ENCODE measurements around the gene SRP54.
"Not testable (repeated sequence)": the region's sequence is repeated elsewhere in the genome, so short reads cannot be mapped to it uniquely, and the experiment has no call there.

Gene SRP54

DNA sequence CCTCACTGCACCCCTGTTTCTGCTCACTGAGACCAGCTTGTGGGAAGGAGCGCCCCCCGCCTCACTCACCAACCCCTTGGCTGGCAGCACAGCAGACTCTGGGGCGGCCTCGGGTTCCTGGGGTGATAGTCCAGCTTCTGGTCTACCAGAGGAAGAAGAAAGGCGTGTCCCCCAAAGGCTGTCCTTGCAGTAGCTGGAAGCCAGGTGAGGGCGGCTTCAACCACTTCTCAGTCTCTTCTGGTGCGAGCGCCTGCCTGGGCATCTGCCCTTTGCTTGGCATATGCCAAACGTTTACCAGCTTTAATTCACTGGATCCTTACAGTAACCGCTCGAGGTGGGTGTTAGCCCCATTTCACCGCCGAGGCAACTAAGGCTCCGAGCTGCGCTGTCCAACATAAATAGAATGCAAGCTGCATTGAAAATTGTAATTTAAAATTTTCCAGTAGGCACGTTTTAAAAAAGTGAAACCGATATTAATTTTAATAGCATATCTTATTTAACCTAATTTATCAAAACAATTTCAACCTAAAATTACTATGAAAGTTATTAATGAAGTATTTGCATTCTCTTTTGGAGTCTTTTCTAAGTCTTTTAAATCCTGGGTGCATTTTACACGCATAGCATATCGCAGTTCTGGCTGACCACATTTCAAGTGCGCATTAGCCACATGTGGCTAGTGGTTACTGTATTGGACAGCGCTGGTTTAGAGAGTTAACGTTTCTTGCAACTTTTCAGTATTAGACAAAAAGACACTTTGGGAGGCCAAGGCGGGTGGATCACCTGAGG lies 64.2 kb downstream of the SRP54 start:
- no peak for DNase-seq (ENCODE audit: low read depth)

DNA sequence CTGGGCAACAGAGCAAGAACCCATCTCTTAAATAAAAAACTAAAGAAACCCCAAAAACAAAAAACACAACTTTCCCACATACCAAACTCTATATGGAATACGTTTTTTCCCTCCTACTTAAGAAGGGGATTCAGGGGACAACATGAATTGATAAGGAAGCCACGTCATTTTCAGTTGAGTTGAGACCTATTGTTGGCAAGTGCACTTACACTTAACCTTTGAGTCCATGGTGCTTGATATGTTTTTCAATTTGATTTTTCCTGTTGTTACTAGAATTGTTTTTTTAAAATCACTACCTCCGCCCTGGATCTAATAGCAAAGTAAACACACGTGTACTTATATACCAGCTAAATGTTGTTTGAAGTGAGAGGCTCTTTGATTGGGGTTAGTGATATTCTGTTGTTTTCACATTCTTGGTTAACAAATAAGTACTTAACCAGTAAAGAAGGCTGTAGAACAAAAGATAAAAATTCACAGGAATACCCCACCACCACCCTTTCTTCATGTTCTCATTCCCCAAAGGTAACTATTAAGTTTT lies 65.3 kb downstream of the SRP54 start:
- DNase-seq (ENCODE audit: low read depth): no peak

DNA sequence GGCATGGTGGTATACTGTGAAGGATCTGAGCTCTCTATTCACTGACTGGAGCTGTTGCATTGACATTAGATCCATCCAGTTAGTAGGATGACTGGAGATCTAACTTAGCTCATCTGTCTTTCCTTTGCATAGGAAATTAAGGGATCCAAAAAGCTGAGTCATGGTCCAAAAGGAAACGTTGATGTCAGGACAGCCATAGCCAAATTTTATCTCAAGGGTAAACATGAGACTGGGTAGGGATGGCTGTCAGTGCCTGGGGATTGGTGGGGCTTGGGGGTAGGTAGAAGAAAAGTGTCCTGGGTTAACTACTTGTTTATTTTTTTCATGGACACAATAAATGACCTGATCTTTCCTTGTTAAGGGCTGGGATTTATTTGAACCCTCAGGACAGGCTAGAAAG lies 67.9 kb downstream of the SRP54 start:
- no peak for DNase-seq (ENCODE audit: low read depth)

DNA sequence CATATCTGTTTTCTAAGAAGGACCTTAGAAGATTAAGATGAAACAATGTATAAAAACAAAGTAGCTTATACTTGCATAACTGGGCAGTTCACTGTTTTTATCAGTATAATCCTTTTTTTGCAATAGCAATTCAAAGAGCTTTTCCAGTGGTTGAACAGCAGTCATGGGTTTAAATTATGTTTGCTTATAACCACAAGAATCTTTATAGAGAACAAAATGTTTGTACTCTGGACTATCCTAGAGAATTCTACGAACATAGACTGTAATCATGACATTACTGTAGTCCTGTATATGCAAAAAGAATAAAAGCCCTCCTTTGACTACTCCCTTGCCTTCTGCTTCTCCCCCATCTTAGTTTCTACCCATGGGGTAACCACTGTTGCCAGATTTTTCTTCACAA lies 69.0 kb downstream of the SRP54 start:
- no peak for DNase-seq (ENCODE audit: low read depth)

- DNase-seq (ENCODE audit: low read depth): no peak
Measured at GRCh38 chr14:35052637-35053036, 69.8 kb downstream of the SRP54 start.

DNA sequence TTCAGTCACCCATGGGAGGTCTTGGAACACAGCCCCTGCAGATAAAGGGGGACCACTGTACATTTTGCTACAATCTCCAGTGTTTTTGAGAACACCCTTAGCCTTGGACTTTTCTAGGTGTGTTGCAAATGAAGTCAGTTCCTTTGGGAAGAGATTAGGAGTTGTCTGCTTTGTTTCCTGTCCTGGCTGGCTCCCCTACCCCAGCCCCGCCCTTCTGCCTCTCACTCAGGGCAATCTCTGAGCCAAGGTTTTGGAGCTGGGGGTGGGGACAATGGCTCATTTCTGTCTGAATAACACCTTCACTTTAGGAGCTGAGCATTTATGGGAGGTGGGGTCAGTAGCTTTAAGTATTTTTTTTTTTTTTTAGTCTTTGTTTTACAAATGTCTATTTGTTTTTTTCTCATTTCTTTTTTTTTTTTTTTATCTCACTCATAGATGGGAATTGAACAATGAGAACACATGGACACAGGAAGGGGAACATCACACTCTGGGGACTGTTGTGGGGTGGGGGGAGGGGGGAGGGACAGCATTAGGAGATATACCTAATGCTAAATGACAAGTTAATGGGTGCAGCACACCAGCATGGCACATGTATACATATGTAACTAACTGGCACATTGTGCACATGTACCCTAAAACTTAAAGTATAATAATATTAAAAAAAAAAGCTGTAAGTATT lies 78.5 kb downstream of the SRP54 start:
- DNase-seq (ENCODE audit: low read depth): not testable (repeated sequence)

- not testable (repeated sequence) for DNase-seq (ENCODE audit: low read depth)
Measured at GRCh38 chr14:35065731-35066130, 82.9 kb downstream of the SRP54 start.

GRCh38 chr14:35068238-35069012 lies 85.6 kb downstream of the SRP54 start:
- no peak for DNase-seq (ENCODE audit: low read depth)

DNA sequence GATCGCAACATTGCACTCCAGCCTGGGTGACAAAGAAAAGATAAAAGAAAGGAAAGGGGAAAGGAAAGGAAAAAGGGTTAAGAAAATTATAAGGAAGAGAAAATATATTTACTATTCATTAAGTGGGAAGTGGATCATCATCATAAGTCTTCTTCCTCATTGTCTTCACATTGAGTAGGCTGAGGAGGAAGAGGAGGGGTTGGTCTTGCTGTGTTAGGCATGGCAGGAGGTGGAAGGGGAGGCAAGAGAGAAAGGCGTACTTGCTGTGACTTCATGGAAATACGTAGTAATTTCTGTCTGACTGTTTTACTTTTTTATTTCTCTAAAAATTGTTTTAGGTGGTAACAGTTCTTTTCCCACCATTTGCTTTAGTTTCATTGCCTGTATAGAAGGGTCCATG lies 89.4 kb downstream of the SRP54 start:
- no peak for DNase-seq (ENCODE audit: low read depth)

- DNase-seq (ENCODE audit: low read depth): no peak
Measured at GRCh38 chr14:35073486-35073885, 90.7 kb downstream of the SRP54 start.

DNA sequence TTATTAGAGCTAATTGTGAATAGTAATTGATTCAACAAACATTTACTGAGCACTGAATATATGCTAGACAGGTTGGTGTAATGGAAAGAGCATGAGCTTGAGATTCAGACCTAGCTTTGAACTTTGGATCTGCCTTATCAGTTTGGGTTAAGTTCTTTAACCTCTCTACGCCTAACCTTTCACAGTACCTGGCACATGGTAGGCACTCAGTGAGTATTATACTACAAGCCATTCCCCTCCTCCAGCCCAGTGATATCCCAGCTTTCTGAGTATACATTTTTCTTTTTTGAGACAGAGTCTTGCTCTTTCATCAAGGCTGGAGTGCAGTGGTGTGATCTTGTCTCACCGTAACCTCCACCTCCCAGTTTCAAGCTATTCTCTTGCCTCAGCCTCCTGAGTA lies 95.3 kb downstream of the SRP54 start:
- DNase-seq (ENCODE audit: low read depth): no peak
